ENCODE measurements around the gene ART4.

ART4 gene

DNA sequence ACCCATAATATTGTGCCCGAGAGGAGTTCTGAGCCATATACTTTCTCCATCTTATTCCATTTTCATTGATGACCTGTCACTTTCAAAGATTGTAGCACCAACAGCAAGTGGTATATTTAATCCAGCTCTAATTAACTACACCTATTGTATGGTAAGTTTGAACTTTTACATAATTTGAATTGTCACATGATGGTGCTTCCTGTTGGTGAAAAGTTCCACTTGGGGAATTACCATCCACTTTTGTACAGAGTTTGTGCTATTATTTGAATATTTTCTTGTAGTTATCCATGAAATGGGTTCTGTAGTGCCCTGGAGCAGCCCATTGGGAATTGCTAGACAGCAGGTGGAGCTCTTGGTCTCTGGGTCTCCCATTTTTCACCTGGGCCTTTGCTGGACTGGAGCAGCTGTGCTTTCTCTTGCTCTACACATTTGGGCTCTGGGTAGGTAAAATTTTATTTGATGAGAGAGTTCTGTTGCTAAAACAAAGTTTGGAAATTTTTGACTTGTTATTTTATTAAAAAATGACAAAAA lies 32.3 kb downstream of the ART4 start:
- no peak for DNase-seq (ENCODE audit: low read depth in 2 of 2)

DNA sequence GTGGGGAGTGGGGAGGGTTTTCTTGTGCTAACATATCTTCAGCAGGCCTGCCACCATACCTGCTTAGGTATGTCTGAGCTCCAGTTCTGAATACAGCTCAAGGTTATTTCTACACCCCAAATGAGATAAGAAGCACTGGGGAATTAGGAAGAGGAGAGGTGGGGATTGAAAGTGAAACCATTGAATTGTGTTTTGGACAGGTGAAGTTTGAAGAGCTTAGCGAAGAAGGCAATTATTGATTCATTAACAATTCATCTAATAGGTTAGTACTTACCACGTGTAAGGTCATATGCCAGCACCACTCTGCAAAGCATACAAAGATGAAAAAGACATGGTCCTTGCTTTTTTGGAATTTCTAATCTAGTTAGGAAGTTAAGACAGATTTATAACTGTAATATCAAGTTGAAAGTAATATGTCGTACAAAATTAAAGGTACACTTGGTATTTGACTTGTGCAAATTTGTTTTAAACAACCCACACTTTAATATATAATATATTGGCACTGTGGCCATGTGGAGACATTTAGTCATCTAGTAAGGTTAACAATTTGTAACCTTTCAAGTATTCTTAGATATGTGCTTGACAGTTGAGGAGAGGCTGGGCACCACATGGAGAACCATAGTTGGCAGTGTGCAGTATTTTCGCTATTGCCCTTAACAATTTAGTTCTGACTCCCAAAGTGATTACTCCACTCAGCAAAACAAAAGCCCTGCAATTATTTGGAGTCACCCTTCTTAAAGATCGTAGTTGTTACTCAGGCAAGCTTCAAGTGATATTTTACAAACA lies 33.0 kb downstream of the ART4 start:
- DNase-seq (ENCODE audit: low read depth in 2 of 2) = no peak

DNA sequence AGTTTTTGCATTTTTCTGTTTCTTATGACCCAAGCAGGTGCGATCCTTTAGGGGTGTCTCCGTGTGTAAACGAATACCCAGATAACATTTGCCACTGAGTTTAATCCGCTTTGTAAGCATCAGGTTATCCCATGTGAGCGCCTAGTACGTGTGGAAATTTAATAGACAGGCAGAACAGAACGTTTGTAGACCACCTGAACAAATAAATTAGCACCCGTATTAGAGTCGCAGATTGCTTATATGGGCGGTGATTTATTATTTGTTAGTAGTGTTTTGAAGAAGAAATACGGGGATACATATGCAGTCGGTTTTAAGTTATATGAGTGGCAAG lies 39.5 kb downstream of the ART4 start:
- DNase-seq (ENCODE audit: low read depth in 2 of 2) = no peak

DNA sequence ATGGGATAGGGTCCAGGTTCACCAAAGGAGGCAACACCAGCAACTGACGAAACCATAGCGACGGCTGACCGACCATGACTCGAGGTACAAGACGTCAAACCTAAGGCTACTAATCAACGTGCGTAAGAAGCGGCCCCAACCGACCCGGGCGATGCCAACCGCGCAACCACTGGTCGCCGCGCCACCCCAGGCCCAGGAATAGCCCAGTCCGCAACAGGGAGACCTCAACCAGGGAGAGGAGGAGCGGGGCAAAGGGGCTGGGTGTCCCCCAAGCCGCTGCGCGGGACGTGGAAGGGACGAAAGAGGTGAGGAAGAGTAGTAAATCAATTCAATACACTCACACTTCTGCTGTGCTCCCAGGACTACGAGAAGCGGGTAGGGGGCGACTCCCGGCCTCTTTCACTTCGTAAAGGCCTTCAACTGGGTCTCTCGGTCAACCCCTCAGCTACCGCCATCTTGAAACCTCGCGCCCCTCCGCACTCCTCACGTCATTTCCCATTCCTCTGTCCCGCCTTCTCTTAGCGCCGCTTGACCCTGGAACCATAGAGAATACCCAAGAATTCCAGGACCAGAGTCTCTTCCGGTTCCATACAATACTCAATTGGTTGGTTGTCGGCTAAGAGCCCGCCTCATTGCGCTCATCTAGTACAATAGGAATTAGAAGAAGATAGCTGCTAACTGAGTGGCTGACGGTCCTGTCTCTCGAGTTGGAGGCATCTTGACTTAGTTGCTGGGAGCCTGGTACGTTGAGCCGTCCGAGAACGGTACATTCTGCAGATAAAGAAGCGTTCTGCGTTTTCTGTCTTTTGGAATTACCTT lies 40.1 kb downstream of the ART4 start, which contains the start of the genes C12orf60 and WBP11:
C12orf60 (plus strand) TSS at position 660 of the 819 bp plus-strand sequence. CDS start 19,266 bp downstream, outside the sequence.
WBP11 (minus strand) TSS at position 468 of the 819 bp plus-strand sequence. CDS start 2,095 bp downstream, outside the sequence.
- DNase-seq (ENCODE audit: low read depth in 2 of 2) = peak; percentile 76 to 88

DNA sequence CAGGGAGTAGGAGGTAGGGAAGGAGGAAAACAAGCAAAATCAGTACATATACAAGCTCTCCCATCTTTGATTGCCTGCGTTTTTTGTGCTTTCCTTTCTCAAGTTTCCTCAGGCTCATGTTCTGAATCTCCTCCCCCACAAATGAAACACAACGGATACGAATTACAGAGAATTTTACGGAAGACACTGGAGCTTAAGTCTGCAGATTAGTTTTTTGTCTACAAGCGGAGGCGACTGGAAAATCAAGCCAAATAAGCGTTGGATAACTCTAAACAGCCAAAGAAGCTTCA lies 40.7 kb downstream of the ART4 start:
- DNase-seq (ENCODE audit: low read depth in 2 of 2) = no peak

DNA sequence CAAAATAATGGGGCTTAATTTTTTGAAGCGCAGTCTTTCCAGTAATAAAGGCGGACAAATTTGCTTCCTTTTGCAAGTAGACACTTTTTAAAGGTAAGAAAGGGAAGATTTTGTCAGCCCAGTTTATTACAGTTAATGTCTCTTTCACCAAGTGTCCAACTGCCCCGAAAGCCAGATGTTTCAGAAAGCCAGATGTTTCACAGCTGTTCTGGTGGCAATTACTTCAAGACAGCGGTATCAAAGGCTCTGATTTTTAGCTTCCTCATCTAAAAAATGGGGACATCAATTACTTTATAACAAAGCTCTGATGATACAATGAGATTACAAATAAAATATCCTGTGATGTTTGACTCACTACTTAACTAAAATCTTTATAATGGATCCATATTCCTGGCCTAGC lies 41.1 kb downstream of the ART4 start:
- DNase-seq (ENCODE audit: low read depth in 2 of 2) = no peak

DNA sequence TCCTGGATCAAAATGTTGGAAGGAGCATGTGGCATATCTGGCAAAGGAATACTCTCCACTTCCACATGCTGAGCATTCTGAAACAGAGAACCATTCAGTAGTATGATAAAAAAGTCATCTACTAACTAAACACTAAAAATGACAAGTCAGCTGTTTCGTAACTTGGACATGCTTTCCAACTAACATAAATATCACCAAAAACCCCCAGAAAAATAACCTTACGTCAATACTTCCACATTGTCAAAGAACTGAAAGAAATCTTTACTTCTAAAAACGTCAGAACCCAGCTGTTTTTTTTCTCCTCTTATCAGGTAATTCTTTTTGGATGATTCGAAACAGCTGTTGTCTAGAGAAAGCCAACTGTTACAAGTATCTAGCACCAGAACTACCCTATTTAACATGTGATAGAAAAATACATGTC lies 48.3 kb downstream of the ART4 start:
- DNase-seq (ENCODE audit: low read depth in 2 of 2) = no peak

DNA sequence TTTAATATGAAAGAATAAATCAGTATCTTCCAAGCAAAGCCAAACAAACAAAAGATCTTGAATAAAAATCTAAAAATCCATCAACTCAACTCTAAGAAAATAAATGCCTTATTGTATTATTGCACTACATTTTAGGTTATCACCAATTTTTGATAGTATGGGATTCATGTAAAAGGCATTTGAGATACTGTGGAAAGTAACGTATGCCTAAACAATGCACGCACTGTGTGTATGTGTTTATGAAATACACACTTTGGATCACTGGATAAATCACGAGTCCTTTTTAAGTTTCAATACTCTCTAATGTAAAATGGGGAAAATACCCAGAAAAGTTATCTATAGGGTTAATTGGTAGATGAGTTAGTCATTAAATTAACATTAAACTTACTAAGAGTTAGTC lies 57.8 kb downstream of the ART4 start:
- no peak for DNase-seq (ENCODE audit: low read depth in 2 of 2)

DNA sequence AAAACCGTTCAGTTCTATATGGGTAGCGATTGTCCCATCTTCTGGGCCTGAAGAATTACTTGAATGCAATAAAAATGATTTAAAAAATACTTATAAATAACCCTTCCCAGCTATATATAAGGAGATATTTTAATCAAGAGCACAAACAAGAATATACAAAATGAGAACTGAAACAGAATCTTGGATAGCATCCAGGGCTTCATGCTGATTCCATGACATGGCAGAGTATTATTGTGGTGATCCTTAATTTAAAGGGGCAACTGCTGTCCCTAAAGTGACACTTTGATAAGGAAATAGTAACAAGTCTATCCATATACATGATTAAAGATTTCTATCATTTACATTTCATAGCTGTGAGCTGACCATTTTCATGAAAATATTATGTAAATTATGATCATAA lies 58.9 kb downstream of the ART4 start:
- no peak for DNase-seq (ENCODE audit: low read depth in 2 of 2)

DNA sequence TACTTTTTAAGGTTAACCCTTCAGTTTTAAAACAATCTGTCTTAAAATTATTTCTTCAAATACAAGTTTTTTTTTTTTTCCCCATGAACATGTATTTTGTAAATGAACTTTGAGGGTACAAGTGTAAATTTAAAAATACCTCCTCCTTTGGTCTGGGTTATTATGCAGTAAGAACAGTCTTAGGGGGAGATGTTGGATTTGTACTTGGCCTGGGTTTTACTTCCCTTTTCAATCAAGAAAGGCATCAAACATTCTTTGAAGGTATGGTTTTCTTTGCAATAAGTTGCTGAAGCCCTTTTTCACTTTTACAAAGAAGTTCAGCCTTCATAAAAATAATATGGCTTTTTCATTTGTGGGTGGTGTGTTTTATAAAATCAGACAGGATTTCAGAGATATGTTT lies 60.6 kb downstream of the ART4 start:
- no peak for DNase-seq (ENCODE audit: low read depth in 2 of 2)

DNA sequence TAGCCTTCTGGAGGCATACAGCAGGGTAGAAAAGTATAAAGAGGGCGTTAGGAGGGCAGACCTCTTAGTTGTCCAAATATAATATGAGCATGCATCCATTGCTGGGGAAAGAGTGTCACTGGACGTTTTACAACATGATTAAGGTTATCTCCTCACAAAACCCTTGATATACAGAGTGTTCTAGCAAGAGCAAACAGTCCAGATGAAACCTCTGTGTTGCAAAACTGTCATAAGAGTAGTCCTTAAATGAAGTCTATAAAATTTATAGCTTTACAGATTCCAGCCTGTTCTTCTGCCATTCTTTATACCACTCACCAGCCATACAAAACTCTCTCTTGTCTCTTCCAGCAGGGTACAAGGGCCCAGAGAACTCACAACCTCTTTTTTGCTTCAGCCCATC lies 61.8 kb downstream of the ART4 start:
- no peak for DNase-seq (ENCODE audit: low read depth in 2 of 2)

DNA sequence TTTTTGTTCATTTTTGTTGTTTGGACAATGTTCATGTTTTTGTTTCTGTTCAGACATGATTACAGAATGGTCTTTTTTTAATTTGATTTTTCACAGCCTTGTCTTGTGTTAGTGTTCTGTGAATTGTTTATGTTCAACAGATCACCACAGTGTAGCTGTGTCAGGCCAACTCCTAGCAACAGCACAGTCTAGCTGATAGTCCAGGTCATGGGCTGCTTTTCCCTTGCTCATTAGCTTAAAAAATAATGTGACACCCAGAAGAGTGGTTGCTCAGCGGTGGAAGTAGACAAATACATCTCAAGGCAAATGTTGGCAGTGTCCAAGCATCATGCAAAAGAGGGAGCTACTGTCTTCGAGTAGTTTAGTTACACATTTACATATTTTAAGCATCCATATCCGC lies 62.5 kb downstream of the ART4 start:
- DNase-seq (ENCODE audit: low read depth in 2 of 2) = no peak

DNA sequence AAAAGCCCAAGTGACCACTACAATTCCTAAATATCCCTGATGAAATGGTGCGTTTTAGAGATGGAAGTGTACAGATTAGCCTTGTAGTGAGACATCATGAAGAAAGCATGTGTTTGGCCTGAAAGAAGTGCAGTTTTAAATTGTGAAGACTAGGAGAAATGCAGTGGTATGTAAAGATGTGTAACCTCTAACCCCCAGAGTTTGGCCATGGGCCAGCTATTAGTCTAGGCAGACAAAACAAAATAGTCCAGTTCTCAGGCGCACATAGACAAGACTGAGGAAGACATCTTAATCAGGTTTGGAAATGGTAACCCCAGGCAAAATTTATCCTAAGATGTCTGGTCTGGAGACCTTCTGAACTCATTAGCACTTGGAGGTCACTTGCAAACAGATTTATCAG lies 63.5 kb downstream of the ART4 start:
- no peak for DNase-seq (ENCODE audit: low read depth in 2 of 2)

DNA sequence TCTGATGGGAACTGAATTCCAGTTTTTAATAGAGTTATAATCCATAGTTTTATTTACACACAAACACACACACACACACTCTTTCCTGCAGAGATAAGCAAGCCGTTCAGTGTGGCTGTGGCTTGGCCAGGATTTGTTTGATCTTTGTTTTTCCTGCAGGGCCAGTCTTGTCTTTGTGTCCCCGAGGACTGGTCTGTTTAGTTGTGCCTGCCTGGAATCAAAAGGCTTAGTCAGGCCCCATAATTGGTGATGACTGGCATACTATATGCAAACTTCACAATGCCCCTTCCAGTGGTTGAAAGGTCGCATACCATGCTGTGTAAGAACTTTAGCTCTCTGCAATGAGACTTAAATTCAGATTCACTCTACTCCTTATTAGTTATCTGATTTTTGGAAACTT lies 66.1 kb downstream of the ART4 start:
- no peak for DNase-seq (ENCODE audit: low read depth in 2 of 2)

DNA sequence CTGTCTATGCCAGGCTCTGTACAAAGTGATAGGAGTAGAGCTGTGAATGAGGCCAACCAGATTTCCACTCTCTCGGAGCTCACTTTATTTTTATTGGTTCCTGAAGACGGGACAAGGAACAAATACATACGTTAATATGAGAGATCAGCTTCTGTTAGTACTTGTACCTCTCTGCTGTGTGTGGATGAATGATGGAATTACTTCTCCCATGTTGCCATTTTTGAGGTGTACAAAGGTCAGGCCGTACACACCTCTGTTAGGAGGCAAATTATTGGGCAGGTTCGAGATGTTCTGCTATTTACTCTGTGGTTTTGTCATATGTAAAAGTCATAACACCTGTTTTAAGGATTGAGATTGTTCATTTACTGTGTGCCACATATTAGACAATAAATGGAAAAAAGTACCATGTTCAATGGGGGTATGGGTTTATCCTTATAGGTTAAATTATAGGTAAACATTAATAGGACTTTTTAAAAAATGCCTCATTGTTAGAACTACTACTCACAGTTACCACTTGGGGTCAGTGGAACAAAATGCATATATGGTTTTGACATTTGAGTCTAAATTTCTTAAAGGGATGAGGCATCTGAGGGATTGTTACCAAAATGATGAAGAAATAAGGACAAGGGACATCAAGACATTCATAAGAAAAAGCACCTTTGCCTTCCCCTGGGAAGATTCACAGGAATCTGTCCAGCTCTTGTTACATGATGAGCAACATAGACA lies 66.9 kb downstream of the ART4 start:
- no peak for DNase-seq (ENCODE audit: low read depth in 2 of 2)

DNA sequence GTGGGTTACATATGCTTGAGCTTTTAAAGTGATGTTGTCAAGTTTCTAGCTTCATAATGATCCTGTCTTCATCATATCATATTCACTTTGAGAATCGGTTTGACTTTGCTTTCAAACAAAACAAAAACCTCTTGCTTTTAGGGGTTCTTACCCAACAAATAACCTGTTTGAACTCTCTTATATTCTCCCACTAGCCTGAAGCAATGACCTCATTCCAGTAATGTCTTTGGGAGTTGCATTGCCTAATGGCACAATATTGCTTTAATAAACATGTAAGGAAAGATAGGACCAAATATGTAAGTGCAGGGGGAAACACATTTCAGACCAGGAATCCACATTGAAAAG lies 67.7 kb downstream of the ART4 start:
- no peak for DNase-seq (ENCODE audit: low read depth in 2 of 2)

Data from stimulated activated CD8-positive, alpha-beta memory T cell treated with anti-CD3 and anti-CD28 coated beads, Interleukin-7, amount 100 ng/mL, for 4 hours (primary cell).